ENCODE results near the gene BTRC.

- TF ChIP-seq POLR2A (IDR thresholded peaks at IDR 0.05; ENCODE audit: low read length) (peak; percentile 78), KDM1A (IDR thresholded peaks at IDR 0.05; ENCODE audit: low read depth) (no peak)
These were observed at the start of gene BTRC for GRCh38 chr10:101353692-101354327.

All from A549 (cell line).